HG03025 (cell line): ENCODE measurements around the gene MIPOL1.
"Not testable (repeated sequence)": the region's sequence is repeated elsewhere in the genome, so short reads cannot be mapped to it uniquely, and the experiment has no call there.

Experiments used
- ATAC-seq: cut with Tn5 transposase; IDR thresholded peaks from one replicate; pipeline ENCODE4 v1.9.1; 2021; ENCODE audit warnings: mild to moderate bottlenecking, moderate library complexity; ENCODE audit not compliant: unreplicated experiment, low FRiP score

The MIPOL1 gene

DNA sequence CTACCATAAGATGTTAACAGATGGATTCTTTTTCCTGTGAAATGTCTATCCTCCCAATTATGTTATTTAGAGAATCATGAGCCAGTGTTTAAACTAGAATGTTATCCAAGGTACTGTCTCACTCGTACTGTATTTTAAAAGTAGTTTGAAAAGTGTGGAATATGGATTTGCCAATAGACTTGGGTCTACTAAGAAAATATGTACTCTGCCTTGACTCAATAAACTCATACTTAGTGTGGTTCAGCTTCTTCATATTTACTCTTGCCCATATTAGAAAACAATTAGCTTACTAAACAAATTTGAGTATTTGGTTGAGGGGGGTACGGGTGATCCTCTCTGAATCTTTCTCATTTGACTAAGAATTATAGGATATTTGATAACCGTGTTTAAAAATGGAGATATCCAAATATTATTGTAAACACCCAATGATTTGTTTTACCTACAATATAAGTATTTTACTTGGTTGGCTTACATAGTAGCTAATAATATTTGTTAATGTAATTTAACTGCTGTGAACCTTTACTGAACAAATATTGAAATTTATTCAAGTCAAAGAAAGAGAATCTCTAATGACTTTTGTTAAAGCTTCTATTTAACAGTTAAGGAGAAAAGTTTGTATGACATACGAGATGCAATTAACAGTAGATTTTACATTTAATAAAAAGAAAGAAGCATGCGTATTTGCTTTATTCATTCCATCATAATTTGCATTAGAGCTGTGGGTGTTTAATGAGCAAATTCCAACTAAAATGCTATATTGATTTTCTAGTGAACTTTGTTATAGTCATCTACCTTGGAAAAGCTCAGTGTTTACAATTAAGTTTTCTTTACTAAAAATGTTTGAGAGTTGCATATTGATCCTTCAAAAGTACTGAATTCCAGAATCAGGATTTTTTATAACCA is 81.2 kb downstream of the MIPOL1 start:
- no peak for ATAC-seq

DNA sequence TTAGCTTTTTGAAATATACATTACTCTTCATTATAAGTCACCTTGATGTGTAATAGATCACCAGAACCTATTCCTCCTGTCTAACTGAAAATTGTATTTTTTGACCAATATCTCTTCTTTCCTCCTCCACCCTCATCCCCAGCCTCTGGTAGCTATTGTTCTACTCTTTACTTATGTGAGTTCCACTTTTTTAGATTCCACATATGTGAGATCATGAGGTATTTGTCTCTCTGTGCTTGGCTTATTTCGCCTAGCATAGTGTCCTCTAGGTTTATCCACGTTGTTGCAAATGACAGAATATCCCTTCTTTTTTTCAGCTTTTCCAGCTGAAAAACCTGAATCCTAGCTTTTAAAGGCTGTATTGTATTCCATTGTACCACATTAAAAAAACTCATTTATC is 82.1 kb downstream of the MIPOL1 start:
- ATAC-seq = no peak

DNA sequence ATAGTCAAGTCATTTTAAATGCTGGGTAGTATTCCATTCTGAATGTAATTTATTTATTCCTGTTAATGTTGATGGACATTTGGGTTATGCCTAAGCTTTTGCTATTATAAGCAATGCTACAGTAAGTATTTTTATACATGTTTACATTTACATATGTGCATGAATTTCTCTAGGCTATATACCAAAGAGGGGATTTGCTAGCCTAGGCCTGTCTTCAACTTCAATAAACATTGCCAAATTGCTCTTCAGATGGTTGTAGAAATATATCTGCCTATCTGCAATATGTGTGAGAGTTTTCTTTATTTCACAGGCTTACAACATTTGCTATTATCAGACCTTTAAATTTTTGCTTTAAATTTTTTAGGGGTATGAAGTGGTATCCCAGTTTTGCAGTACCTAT is 87.0 kb downstream of the MIPOL1 start:
- no peak for ATAC-seq

DNA sequence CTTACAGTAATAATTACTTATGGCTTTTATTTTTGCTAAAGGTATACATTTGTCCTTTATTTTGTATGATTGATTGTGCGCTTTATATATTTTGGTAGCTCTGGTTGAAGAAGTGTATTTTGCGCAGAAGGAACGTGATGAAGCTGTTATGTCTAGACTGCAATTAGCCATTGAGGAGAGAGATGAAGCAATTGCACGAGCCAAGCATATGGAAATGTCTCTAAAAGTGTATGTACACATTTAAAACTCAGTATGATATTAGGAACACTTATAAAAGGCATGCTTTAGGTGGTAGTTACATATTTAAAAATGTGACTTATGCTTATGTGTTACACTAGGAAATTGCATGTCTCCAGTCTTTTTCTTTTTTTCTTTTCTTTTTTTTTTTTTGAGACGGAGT is 87.5 kb downstream of the MIPOL1 start:
- ATAC-seq = no peak

DNA sequence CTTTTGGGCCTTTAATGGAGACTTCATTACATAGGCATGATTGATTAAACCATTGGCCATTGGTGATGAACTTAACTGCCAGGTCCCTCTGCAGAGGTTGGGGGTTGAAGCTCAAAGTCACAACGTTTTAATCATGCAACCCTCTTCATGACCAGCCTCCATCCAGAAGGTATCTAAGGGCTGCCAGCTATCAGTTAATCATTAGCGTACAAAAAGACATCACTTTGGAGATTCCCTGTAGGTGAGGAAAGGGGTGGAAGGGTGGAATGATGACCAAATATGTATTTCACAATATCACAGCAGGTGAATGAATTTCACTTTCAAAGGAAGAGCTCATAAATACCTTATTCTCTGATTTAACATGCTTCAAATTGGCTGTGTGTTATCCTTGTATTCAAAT is 92.0 kb downstream of the MIPOL1 start:
- ATAC-seq = no peak

DNA sequence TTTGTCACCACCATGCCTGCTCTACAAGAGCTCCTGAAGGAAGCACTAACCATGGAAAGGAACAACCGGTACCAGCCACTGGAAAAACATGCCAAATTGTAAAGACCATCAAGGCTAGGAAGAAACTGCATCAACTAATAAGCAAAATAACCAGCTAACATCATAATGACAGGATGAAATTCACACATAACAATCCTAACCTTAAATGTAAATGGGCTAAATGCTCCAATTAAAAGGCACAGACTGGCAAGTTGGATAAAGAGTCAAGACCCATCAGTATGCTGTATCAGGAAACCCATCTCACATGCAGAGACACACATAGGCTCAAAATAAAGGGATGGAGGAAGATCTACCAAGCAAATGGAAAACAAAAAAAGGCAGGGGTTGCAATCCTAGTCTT is 97.5 kb downstream of the MIPOL1 start:
- ATAC-seq = not testable (repeated sequence)

DNA sequence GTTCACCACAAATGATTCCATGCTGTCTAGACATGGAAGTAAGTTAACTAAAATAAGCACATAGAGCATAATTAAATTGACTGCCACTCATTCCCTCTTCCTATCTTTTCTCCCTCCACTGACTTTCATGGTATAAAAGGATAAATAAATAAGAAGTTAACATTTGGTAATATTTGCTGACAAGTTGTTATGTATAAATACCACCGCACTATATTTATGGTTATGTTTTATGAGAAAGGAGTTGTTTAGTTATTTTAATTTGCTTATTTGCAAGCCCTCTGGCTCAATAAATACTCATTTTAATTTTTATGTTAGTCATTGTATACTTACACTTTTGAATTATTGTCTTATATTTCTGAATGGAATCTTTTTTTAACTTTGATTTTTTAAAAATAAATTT is 113.5 kb downstream of the MIPOL1 start:
- ATAC-seq = no peak

DNA sequence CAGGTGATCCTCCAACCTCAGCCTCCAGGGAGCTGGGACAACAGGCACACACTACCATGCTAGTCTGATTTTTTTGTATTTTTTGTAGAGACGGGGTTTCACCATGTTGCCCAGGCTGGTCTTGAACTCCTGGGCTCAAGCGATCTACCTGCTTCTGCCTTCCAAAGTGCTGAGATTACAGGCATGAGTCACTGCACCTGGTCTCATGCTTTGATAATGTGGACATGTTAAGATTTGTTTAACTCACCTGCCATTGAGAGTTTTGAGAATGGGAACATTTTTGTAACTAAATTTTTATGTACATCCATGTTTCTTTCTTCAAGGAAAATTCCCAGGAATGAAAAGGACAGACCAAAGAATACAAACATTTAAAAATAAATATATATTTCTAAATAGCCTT is 121.2 kb downstream of the MIPOL1 start:
- no peak for ATAC-seq

DNA sequence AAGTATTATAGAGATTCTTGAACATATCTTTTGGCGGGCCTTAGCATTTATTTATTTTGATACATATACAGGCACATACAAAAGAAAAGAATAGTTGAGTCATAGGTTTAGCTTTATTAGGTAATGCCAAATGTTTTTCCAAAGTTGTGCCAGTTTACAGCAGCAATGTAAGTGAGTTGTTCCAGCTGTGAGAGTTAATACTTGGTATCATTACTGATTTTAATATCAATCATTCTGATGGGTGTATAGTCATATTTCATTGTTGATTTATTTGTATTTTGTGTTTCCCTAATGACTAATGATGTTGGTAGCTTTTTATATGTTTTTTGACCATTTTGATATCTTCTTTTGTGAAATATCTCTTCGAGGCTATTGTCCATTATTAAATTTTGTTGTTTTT is 122.4 kb downstream of the MIPOL1 start:
- ATAC-seq = no peak

DNA sequence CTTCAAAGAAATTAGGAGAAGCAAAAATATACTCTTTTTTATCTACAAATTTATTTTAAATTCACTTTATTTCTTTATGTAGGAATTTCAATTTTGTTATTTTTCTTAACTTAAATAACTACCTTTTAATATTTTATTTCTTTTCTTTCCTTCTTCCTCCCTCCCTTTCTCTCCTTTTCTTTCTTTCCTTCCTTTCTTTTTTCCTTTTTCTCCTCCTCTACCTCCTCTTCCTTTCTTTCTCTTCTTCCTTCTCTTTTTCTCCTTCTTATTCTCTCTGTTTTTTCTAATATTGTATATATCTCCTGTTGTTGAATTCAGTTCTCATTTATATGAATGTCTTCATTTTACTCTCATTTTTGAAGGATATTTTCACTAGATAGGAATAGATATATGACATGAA is 127.6 kb downstream of the MIPOL1 start:
- ATAC-seq = no peak

DNA sequence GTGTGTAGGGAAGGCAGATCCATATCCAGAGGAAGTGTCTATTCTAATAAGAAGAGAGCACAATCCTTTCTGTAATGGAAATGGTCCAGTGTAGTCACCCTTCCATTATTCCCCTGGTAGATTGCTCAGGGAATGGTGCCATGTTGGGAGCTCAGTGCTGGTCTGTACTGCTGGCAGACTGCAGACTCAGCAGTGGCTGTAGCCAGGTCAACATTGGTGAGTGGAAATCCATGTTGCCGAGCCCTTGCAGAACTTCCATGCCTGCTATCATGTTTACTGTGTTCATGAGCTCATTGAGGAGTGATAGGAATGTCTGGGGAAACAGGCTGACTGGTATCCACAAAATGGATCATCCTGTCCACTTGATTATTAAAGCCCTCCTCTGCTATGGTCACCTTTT is 128.7 kb downstream of the MIPOL1 start:
- ATAC-seq = no peak

DNA sequence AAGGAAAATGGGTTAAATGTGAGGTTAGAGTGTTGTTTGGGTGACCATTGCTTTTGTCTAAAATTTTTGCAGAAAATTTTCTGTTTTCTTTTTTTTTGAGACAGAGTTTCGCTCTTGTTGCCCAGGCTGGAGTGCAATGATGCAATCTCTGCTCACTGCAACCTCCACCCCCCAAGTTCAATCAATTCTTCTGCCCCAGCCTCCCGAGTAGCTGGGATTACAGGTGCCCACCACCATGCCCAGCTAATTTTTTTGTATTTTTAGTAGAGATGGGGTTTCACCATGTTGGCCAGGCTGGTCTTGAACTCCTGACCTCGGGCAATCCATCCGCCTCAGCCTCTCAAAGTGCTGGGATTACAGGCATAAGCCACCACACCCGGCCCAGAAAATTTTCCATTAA is 130.2 kb downstream of the MIPOL1 start:
- ATAC-seq = not testable (repeated sequence)

DNA sequence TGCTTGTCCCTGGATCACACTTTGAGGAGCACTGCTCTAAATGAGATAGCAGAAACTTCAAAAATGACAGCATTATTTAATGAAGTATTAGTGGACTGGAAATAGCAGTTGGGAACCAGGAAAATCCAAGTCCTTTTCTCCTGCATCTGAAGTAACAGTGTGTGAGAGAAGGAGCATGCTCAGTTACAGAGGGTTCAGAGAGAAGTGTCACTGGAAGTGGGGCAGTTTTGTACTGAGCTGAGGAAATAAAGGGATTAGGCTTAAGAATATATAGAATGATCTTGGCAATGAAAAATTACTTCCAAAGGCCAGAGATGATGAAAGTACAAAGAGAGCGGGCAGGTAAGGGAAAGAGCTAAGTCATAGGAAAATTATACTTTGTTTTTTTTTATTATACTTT is 130.9 kb downstream of the MIPOL1 start:
- no peak for ATAC-seq

DNA sequence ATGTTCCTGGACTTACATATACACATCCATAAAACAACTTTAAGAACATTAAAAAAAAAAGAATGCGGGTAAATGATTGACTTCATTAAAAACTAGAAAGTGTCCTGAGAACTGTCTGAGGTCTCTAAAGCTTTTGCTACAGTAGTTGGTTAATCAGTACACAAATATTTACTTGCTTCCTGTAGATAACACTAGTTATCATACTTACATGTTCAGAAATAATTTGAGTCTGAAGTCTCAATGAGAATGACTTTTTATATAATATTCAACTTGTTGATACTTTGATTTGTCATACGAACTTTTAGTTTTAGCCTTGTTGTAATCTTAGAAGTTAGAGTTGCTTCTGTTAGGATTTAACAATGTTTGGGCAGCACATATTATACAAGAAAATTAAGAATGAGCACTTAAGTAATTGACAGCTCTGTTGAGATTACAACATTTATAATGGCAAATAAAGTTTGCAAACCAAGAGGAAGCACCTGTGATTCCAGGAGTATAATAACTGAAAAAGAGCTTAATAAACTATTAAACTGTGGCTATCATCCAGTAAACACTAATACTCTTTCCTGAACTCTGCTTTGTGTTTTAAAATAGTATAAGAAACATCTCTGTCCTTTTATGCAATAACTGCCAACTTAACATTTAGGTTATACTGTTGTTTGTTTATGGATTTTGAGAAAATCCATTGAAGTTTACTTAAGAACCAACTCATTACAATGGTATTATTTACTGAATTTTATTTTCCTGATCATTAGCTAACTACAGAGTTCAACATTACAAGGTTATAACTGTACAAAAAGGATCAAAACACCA is 131.7 kb downstream of the MIPOL1 start:
- no peak for ATAC-seq

DNA sequence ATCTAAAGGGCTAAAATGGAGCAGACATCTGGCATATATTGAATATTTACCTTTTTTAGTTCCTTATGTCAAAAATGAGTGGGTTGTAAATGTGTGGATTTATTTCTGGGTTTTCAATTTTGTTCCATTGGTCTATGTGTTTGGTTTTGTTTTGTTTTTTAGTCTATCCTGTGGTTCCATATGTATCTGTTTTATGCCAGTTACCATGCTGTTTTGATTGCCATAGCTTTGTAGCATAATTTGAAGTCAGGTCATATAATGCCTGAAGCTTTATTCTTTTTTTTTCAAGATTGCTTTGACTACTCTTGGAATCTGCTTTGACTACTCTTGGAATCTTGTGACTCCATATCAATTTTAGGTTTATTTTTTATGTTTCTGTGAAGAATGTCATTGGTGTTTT is 133.2 kb downstream of the MIPOL1 start:
- no peak for ATAC-seq

DNA sequence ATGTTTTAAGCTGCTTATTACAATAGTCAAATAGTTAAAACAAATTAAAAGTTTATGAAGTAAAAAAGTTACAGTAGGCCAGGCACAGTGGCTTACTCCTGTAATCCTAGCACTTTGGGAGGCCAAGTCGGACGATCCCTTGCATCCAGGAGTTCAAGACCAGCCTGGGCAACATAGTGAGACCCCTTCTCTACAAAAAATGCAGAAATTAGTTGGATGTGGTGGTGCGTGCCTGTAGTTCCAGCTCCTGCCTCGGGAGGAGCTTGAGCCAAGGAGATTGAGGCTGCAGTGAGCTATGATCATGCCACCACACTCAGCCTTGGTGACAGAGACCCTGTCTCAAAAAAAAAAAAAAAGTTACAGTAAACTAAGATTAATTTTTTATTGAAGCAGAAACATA is 142.6 kb downstream of the MIPOL1 start:
- ATAC-seq = no peak

DNA sequence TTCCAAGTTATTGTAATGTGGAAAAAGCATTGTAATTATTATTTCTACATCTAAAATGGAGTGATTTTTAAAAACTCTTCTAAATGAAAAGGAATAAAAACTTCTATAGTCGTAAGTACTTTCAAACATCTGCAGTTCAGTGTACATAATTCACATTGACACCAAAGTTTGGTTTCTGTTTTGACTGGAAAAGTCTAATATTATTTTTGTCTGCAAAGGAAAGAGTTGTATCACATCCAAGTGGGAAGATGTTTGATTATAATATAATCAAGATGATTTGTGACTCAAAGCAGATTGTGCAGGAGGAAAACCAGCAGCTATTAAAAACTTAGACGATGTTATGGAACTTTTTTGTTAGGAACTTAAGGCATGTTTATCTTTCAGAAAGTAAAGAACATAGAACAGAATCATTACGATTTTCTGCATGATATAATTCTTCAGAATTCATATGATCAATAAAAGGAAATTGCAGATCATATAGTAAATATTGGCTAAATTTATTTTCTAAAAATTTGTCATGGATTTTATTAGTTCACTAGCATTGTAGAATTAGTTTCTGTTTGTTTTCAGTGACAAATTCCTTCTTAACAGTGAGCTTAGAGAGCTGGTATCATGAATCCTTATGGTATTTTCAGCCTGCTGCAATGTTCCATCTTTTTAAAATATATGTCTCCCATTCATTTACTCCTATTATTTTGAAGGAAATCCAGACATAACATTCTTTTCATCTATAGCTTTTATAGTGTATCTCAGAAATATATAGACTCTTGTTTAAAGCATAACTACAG is 145.8 kb downstream of the MIPOL1 start:
- ATAC-seq = no peak

DNA sequence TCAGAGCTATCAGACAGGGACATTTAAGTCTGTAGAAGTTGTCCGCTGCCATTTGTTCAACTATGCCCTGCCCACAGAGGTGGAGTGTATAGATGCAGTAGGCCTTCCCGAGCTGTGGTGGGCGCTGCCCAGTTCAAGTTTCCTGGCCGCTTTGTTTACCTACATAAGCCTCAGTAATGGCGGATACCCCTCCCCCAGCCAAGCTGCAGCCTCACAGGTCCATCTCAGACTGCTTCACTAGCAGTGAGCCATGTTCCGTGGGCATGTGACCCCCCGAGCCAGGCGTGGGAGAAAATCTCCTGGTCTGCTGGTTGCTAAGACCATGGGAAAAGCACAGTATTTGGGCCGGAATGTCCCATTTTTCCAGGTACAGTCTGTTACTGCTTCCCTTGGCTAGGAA is 165.9 kb downstream of the MIPOL1 start:
- ATAC-seq = no peak

DNA sequence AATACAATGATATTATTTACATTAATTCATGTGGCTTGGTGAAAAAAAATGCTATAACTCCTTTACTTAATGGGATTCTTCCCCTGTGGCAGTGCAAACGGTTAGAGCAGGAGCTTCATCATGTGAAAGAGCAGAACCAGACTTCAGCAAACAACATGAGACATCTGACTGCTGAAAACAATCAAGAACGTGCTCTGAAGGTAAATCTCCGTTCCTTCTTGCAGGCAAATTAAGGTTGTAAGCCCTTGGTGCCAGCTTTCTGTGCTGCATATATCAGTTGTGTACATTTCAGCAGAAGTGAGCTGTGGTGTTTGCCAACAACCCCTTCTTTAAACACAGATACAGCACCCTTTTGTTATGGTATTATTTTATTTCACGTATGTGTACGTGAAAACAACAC is 171.7 kb downstream of the MIPOL1 start:
- no peak for ATAC-seq

DNA sequence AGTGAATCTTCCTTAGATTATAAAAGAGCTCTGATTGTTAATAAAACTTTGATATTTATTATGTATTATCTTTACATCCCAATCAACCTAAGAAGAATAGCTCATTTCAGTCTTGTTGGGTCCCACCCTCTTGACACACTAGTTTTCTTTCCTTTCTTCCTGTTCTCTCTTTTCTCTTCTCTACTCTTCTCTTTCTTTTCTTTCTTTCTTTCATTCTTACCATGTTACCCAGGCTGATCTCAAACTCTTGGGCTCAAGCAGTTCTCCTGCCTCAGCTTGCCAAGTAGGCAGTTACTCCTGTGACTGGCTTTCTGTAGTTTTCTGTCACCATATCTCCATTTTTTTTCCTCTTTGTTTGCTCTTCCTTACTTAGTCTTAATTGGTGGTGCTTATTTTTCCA is 177.8 kb downstream of the MIPOL1 start:
- ATAC-seq = no peak
